PFSK-1 (cell line): ENCODE results near the gene FDCSP.

Experiments
- FOXP2 ChIP-seq: optimal IDR thresholded peaks from 2 replicates; pipeline ENCODE3; 2011; ENCODE audit warnings: borderline replicate concordance, control low read depth, inconsistent platforms; ENCODE audit not compliant: insufficient read depth; ENCODE audit errors: extremely low read length, extremely low read depth
- POLR2AphosphoS5 ChIP-seq: IDR thresholded peaks from 2 replicates; pipeline ENCODE4 v1.6.1; 2012; ENCODE audit warnings: low read depth, mild to moderate bottlenecking, control low read depth, low read length, moderate library complexity
- SIN3A ChIP-seq: IDR thresholded peaks from 2 replicates; pipeline ENCODE4 v1.6.1; 2012; ENCODE audit warnings: mild to moderate bottlenecking, low read length, moderate library complexity, borderline replicate concordance; ENCODE audit not compliant: insufficient read depth
- TAF1 ChIP-seq: IDR thresholded peaks from 2 replicates; pipeline ENCODE4 v1.6.1; 2012; ENCODE audit warnings: low read length, control low read depth, borderline replicate concordance; ENCODE audit not compliant: insufficient read depth
- TF ChIP-seq, protein P1 (sequence below), 2 experiments: IDR thresholded peaks; 2 replicates each; pipeline versions ENCODE4 v1.6.1 to v1.8.0; 2011 to 2012; ENCODE audit warnings: low read depth in 2 of 2, low read length in 2 of 2, control low read depth in 1 of 2, inconsistent platforms in 1 of 2, mild to moderate bottlenecking in 1 of 2, moderate library complexity in 1 of 2; ENCODE audit not compliant: insufficient read depth in 1 of 2

FDCSP gene

GRCh38 chr4:70191647-70192046 is 34.3 kb upstream of the FDCSP start:
- no peak for TF ChIP-seq TAF1
- TF ChIP-seq, protein P1, sequence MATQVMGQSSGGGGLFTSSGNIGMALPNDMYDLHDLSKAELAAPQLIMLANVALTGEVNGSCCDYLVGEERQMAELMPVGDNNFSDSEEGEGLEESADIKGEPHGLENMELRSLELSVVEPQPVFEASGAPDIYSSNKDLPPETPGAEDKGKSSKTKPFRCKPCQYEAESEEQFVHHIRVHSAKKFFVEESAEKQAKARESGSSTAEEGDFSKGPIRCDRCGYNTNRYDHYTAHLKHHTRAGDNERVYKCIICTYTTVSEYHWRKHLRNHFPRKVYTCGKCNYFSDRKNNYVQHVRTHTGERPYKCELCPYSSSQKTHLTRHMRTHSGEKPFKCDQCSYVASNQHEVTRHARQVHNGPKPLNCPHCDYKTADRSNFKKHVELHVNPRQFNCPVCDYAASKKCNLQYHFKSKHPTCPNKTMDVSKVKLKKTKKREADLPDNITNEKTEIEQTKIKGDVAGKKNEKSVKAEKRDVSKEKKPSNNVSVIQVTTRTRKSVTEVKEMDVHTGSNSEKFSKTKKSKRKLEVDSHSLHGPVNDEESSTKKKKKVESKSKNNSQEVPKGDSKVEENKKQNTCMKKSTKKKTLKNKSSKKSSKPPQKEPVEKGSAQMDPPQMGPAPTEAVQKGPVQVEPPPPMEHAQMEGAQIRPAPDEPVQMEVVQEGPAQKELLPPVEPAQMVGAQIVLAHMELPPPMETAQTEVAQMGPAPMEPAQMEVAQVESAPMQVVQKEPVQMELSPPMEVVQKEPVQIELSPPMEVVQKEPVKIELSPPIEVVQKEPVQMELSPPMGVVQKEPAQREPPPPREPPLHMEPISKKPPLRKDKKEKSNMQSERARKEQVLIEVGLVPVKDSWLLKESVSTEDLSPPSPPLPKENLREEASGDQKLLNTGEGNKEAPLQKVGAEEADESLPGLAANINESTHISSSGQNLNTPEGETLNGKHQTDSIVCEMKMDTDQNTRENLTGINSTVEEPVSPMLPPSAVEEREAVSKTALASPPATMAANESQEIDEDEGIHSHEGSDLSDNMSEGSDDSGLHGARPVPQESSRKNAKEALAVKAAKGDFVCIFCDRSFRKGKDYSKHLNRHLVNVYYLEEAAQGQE (IDR thresholded peaks at IDR 0.05; ENCODE audit: insufficient read depth in 1 of 2, low read depth in 2 of 2, low read length in 2 of 2) = no peak
- no peak for TF ChIP-seq POLR2AphosphoS5
- no peak for TF ChIP-seq FOXP2
- TF ChIP-seq SIN3A = no peak

DNA sequence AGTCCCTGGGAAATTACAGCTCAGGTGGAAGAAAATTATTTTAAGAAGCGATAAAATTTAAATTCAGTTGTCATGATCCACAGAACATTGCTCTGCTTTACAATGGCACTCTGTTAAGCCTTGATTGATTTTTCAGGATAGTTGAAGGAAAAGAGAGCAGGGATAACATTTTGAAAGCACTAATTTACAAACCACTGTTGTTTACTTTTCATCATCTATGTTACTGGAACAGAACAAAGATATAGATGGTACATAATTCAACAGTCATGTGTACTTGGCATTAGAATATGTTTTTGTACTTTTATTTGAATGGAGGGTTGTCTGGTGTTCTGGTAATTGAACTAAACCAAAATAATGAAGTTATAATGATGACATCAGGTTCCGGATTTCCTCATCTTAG is 33.0 kb upstream of the FDCSP start:
- no peak for TF ChIP-seq POLR2AphosphoS5
- no peak for TF ChIP-seq TAF1
- no peak for TF ChIP-seq FOXP2

GRCh38 chr4:70195425-70195824 is 30.5 kb upstream of the FDCSP start, which contains the start of gene ODAM:
TSS of gene ODAM (plus strand) at chr4:70195725. CDS start at chr4:70196544, 819 bp downstream.
- TF ChIP-seq TAF1 = no peak
- no peak for TF ChIP-seq POLR2AphosphoS5
- TF ChIP-seq SIN3A = no peak
- TF ChIP-seq, protein P1 (IDR thresholded peaks at IDR 0.05; ENCODE audit: insufficient read depth in 1 of 2, low read depth in 2 of 2, low read length in 2 of 2) = no peak
- TF ChIP-seq FOXP2 = no peak

DNA sequence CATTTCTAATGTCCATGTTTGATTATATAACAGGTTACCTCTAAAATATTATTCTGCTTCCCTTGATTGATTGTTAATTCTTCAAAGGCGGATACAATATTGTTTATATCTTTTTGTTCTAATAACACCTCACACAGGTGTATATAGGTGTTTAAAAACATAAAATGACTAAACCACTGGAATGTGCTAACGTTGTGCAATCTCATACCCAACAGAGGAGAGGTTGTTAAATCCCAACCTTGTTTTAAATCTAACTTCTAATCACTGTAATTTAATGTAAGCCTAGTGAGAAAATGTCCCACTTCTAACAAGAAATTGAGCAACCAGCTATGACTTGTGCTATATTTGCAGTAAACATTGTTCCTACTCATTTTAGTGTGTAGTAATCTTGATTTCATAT is 29.1 kb upstream of the FDCSP start:
- TF ChIP-seq, protein P1 (IDR thresholded peaks at IDR 0.05; ENCODE audit: insufficient read depth in 1 of 2, low read depth in 2 of 2, low read length in 2 of 2) = no peak
- TF ChIP-seq TAF1 = no peak
- no peak for TF ChIP-seq FOXP2
- no peak for TF ChIP-seq POLR2AphosphoS5
- TF ChIP-seq SIN3A = no peak

DNA sequence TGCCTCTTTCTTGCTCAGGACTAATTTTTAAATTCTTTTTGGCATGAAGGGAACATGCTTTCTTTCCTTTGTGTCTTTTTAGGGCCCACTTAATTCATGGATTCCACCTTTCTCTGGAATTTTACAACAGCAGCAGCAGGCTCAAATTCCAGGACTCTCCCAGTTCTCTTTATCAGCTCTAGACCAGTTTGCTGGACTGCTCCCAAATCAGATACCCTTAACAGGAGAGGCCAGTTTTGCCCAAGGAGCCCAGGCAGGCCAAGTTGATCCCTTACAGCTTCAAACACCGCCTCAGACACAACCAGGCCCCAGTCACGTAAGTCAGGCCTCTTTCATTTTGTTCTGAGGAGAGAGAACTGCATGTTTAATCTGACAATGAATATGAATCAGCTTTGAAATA is 28.1 kb upstream of the FDCSP start:
- TF ChIP-seq, protein P1 (IDR thresholded peaks at IDR 0.05; ENCODE audit: insufficient read depth in 1 of 2, low read depth in 2 of 2, low read length in 2 of 2) = no peak
- TF ChIP-seq POLR2AphosphoS5 (no peak), FOXP2 (no peak), SIN3A (no peak), TAF1 (no peak)
